Stimulated activated CD8-positive, alpha-beta memory T cell treated with anti-CD3 and anti-CD28 coated beads, Interleukin-4, amount 100 ng/mL, for 48 hours (primary cell): ENCODE data around the gene CDHR2.
A peak's percentile ranks its signal among the peaks of the same experiment; 100 is the strongest.
"Not testable (repeated sequence)": the region's sequence is repeated elsewhere in the genome, so short reads cannot be mapped to it uniquely, and the experiment has no call there.

Source experiments
- DNase-seq: peaks from one replicate; pipeline ENCODE4 v3.0.0-alpha.2; 2020

The CDHR2 gene

GRCh38 chr5:176575066-176575465 lies 25.9 kb downstream of the CDHR2 start:
- no peak for DNase-seq

GRCh38 chr5:176575488-176576422 lies 26.6 kb downstream of the CDHR2 start:
- no peak for DNase-seq

- no peak for DNase-seq
Measured at GRCh38 chr5:176577312-176578176, 28.4 kb downstream of the CDHR2 start.

GRCh38 chr5:176578391-176578808 lies 29.3 kb downstream of the CDHR2 start:
- DNase-seq = peak; percentile 44

- DNase-seq = no peak
Measured at GRCh38 chr5:176579323-176579722, 30.2 kb downstream of the CDHR2 start.

- DNase-seq = no peak
Measured at GRCh38 chr5:176581361-176581760, 32.2 kb downstream of the CDHR2 start.

- DNase-seq = no peak
Measured at GRCh38 chr5:176583076-176583475, 33.9 kb downstream of the CDHR2 start.

- no peak for DNase-seq
Measured at GRCh38 chr5:176587398-176587797, 38.3 kb downstream of the CDHR2 start.

- DNase-seq = no peak
Measured at GRCh38 chr5:176588297-176588696, 39.2 kb downstream of the CDHR2 start.

- no peak for DNase-seq
Measured at GRCh38 chr5:176589039-176589769, 40.1 kb downstream of the CDHR2 start.

GRCh38 chr5:176590035-176590717 lies 41.0 kb downstream of the CDHR2 start:
- DNase-seq = no peak

- DNase-seq = not testable (repeated sequence)
Measured at GRCh38 chr5:176591667-176592066, 42.5 kb downstream of the CDHR2 start.

GRCh38 chr5:176592573-176592972 lies 43.4 kb downstream of the CDHR2 start:
- DNase-seq = no peak

GRCh38 chr5:176593273-176593869 lies 44.2 kb downstream of the CDHR2 start:
- DNase-seq = no peak

GRCh38 chr5:176594554-176594953 lies 45.4 kb downstream of the CDHR2 start:
- DNase-seq = no peak

GRCh38 chr5:176595386-176595943 lies 46.3 kb downstream of the CDHR2 start:
- no peak for DNase-seq

- no peak for DNase-seq
Measured at GRCh38 chr5:176596069-176596644, 47.0 kb downstream of the CDHR2 start.

- DNase-seq = peak; percentile 74
Measured at GRCh38 chr5:176596689-176597416, 47.7 kb downstream of the CDHR2 start.

GRCh38 chr5:176597417-176598389 lies 48.6 kb downstream of the CDHR2 start:
- no peak for DNase-seq
